OCI-LY7 (cell line): ENCODE measurements around the gene ZSCAN10.

Source experiments
- CTCF ChIP-seq: fragments of 200-600 bp; sonication (generic); conservative IDR thresholded peaks from 2 replicates; pipeline ENCODE4 v1.5.1; 2014; ENCODE audit warnings: mild to moderate bottlenecking, antibody characterized with exemption, low read length, moderate library complexity, mixed read lengths
- EZH2phosphoT487 ChIP-seq: fragments of 200-600 bp; sonication (generic); IDR thresholded peaks from 2 replicates; pipeline ENCODE4 v1.6.1; 2018; ENCODE audit warnings: low read depth, borderline replicate concordance, mild to moderate bottlenecking, mixed run types, antibody characterized with exemption, low read length, moderate library complexity, mixed read lengths

GRCh38 chr16:3118846-3119245 lies 19.8 kb upstream of the ZSCAN10 start:
- no peak for TF ChIP-seq CTCF
- TF ChIP-seq EZH2phosphoT487, result no peak
